ENCODE data around the gene RAB28. TPM values are rescaled to one million over a fixed set of nuclear protein-coding genes. Genes with fewer than 3 reads are reported as not detected.

RAB28 gene
- total RNA-seq, 6 donors from 2014 or later, result 7.3 to 19.5 (median 16.6) TPM

GRCh38 chr4:13493793-13494192, 9.7 kb upstream of the RAB28 start:
- Histone ChIP-seq H3K27me3 (no peaks in the 10 kb centered on the region), H3K9me3 (no peaks in the 10 kb centered on the region), H3K4me3 (no peak overlapping the region), H3K4me1 (no peaks in the 10 kb centered on the region), H3K36me3 (no peaks in the 10 kb centered on the region), H3K27ac (no peak overlapping the region)
- DNase-seq (no peak), ATAC-seq (ENCODE audit: low FRiP score in 2 of 2) (no peak)
- TF ChIP-seq POLR2AphosphoS5 (IDR thresholded peaks at IDR 0.05) (no peak), POLR2A (IDR thresholded peaks at IDR 0.05) (no peak), EP300 (IDR thresholded peaks at IDR 0.05) (no peak), CTCF (IDR thresholded peaks at IDR 0.05) (no peak)

GRCh38 chr4:13492747-13493146, 8.6 kb upstream of the RAB28 start:
- DNase-seq, result no peak
- Histone ChIP-seq H3K27ac (no peak overlapping the region), H3K27me3 (no peaks in the 10 kb centered on the region), H3K4me1 (no peaks in the 10 kb centered on the region), H3K36me3 (no peaks in the 10 kb centered on the region), H3K4me3 (no peak overlapping the region), H3K9me3 (no peaks in the 10 kb centered on the region)
- TF ChIP-seq POLR2AphosphoS5 (IDR thresholded peaks at IDR 0.05), result no peak
- no peak for TF ChIP-seq EP300 (IDR thresholded peaks at IDR 0.05)
- no peak for TF ChIP-seq POLR2A (IDR thresholded peaks at IDR 0.05)
- no peak for TF ChIP-seq CTCF (IDR thresholded peaks at IDR 0.05)
- ATAC-seq (ENCODE audit: low FRiP score in 2 of 2), result no peak
- 68 to 71% methylated on average over 3 of the region's 3 CpGs for WGBS, 2 donors

DNA sequence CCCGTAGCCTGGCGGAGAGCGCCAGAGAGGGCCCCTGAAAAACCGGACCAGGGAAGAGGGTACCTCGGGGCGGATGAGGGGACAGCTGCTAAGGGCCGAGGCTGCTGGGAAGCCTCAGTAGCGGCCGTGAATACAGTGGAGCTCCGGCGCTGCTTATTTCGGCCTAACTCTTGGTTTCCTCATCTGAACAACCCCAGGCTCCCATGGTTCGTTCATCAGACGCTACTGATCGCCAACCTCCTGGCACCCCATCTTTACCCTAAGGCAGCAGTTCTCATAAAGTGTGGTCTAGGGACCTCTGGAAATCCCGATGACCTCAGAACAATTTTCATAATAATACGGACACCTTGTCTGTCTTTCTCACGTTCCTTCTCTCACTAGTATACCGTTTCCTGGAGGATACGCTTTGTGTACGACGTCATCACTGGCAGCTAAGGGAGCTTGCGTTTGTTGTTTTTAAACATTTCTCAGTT, 645 bp upstream of the RAB28 start:
- no peaks in the 10 kb centered on the region for H3K9me3 ChIP-seq
- DNase-seq, result no peak
- TF ChIP-seq POLR2A (IDR thresholded peaks at IDR 0.05) (no peak), CTCF (IDR thresholded peaks at IDR 0.05) (peak in 1 of 6 experiments; percentile 7), POLR2AphosphoS5 (IDR thresholded peaks at IDR 0.05) (no peak), EP300 (IDR thresholded peaks at IDR 0.05) (no peak)
- 2 to 4% methylated on average over 11 to 23 of the region's 23 CpGs for WGBS, 2 donors
- H3K4me3 ChIP-seq, result peak overlapping the region; percentile 84 to 98 (median 92)
- no peaks in the 10 kb centered on the region for H3K36me3 ChIP-seq
- H3K27ac ChIP-seq, result peak overlapping the region; percentile 87 to 96 (median 93)
- ATAC-seq (ENCODE audit: low FRiP score in 2 of 2), result peak in 1 of 2 donors; percentile 21
- no peaks in the 10 kb centered on the region for H3K27me3 ChIP-seq
- peaks cover 14 to 32% (median 17%) of the 10 kb centered on the region in 4 donors for H3K4me1 ChIP-seq

DNA sequence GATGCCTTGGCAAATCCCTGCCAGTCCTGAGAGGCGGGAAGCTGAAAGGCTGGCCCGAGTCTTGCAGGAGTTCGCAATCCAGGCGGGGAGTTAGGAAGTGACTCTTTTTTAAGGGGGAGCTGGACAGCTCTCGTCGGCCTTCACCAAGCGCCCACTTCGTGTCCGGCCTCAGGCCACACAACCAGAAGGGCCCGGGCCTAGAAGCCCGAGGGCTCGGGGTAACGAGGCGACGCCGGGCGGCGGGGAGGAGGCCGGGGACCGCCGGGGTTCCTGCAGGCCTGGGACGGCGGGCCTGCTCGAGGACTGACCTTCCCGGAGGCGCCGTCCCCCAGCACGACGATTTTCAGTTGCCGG, 395 bp downstream of the RAB28 start:
- peak overlapping the region; percentile 87 to 96 (median 93) for H3K27ac ChIP-seq
- H3K9me3 ChIP-seq, result no peaks in the 10 kb centered on the region
- H3K27me3 ChIP-seq, result no peaks in the 10 kb centered on the region
- TF ChIP-seq EP300 (IDR thresholded peaks at IDR 0.05) (no peak), POLR2AphosphoS5 (IDR thresholded peaks at IDR 0.05) (no peak), POLR2A (IDR thresholded peaks at IDR 0.05) (no peak), CTCF (IDR thresholded peaks at IDR 0.05) (no peak)
- H3K4me3 ChIP-seq, result peak overlapping the region; percentile 84 to 98 (median 92)
- peaks cover 14 to 32% (median 17%) of the 10 kb centered on the region in 4 donors for H3K4me1 ChIP-seq
- ATAC-seq (ENCODE audit: low FRiP score in 2 of 2) (peak; percentile 68 to 71), DNase-seq (peak in 1 of 2 donors; percentile 56)
- WGBS, 2 donors, result 0% methylated on average over 9 to 29 of the region's 30 CpGs
- no peaks in the 10 kb centered on the region for H3K36me3 ChIP-seq

DNA sequence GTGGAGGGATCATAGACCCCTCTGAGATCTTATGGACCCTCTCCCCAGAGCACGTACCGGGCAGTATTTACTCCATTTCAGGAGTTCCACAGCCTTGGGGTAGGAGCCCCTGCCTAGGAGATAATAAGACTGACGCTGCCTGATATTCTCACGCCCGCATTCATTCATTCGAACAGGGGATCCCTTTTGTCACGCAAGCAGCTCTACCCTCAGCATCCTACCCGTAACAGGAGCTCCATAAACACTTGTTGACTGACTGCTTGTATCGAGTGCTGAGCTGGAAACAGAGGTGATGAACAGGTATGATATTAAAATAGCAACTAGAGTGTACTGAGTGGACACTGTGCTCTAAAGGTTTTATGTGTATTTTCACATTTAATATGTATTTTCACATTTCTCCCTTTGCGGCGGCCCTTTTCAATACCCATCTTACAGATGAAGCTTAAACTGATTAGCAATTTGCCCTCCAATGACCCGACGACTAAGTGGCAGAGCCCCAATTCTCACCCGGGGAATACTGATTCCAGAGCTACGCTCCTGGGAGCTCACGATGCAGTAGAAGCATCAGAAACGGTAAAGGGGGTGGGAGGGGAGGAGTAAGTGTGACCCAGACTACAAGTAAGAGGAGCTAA, 888 bp downstream of the RAB28 start:
- no peaks in the 10 kb centered on the region for H3K27me3 ChIP-seq
- WGBS, 2 donors, result 25 to 26% methylated on average over 17 of the region's 17 CpGs
- peak overlapping the region; percentile 87 to 96 (median 93) for H3K27ac ChIP-seq
- H3K4me1 ChIP-seq, result peaks cover 14 to 32% (median 17%) of the 10 kb centered on the region in 4 donors
- ATAC-seq (ENCODE audit: low FRiP score in 2 of 2) (no peak), DNase-seq (no peak)
- no peaks in the 10 kb centered on the region for H3K36me3 ChIP-seq
- H3K4me3 ChIP-seq, result peak overlapping the region; percentile 84 to 98 (median 92)
- H3K9me3 ChIP-seq, result no peaks in the 10 kb centered on the region
- TF ChIP-seq POLR2AphosphoS5 (IDR thresholded peaks at IDR 0.05), result no peak
- TF ChIP-seq EP300 (IDR thresholded peaks at IDR 0.05), result no peak
- TF ChIP-seq CTCF (IDR thresholded peaks at IDR 0.05), result no peak
- no peak for TF ChIP-seq POLR2A (IDR thresholded peaks at IDR 0.05)

All from upper lobe of left lung (tissue), 6 donors.